GM23338 (cell line): Measurements from ENCODE around the gene SH3RF3. TPM values are rescaled to one million over a fixed set of nuclear protein-coding genes. Genes with fewer than 3 reads are reported as not detected.

Experiments used
- ATAC-seq: fragments of 200-7000 bp; cut with Tn5 transposase; 3 replicates; pipeline ENCODE4 v1.9.1; 2020
- DNase-seq: peaks from one replicate; pipeline ENCODE4 v3.0.0-alpha.2; 2015; ENCODE audit warnings: low spot score
- H2AFZ ChIP-seq: fragments of 200-600 bp; sonication (generic); 2 replicates; pipeline ENCODE4 v1.8.0; 2016; ENCODE audit warnings: antibody characterized with exemption, mild to moderate bottlenecking, moderate library complexity
- H3F3A ChIP-seq: fragments of 200-600 bp; sonication (generic); replicated peaks from 2 replicates; pipeline ENCODE4 v1.8.0; 2017; ENCODE audit warnings: antibody characterized with exemption, mixed run types, low read depth
- H3K27ac ChIP-seq: fragments of 200-600 bp; sonication (generic); 2 replicates; pipeline ENCODE4 v1.6.1; 2016; ENCODE audit warnings: low read depth
- H3K27me3 ChIP-seq: fragments of 200-600 bp; sonication (generic); 2 replicates; pipeline ENCODE4 v1.8.0; 2016; ENCODE audit warnings: mild to moderate bottlenecking, mixed run types, moderate library complexity; ENCODE audit not compliant: insufficient read depth
- H3K36me3 ChIP-seq: fragments of 200-600 bp; sonication (generic); 2 replicates; pipeline ENCODE4 v1.8.0; 2016; ENCODE audit warnings: mild to moderate bottlenecking; ENCODE audit not compliant: insufficient read depth
- H3K4me1 ChIP-seq: fragments of 200-600 bp; sonication (generic); 2 replicates; pipeline ENCODE4 v1.8.0; 2016; ENCODE audit warnings: mild to moderate bottlenecking, moderate library complexity; ENCODE audit not compliant: insufficient read depth
- H3K4me2 ChIP-seq: fragments of 200-600 bp; sonication (generic); 2 replicates; pipeline ENCODE4 v1.7.1; 2017; ENCODE audit warnings: mixed run types
- H3K4me3 ChIP-seq: fragments of 200-600 bp; sonication (generic); 2 replicates; pipeline ENCODE4 v1.6.1; 2016; ENCODE audit warnings: mixed run types
- H3K79me2 ChIP-seq: fragments of 200-600 bp; sonication (generic); replicated peaks from 2 replicates; pipeline ENCODE4 v1.8.0; 2017; ENCODE audit warnings: mild to moderate bottlenecking; ENCODE audit not compliant: insufficient read depth
- H3K9me2 ChIP-seq: fragments of 200-600 bp; sonication (generic); 2 replicates; pipeline ENCODE4 v1.8.0; 2017; ENCODE audit not compliant: insufficient read depth
- H4K20me1 ChIP-seq: fragments of 200-600 bp; sonication (generic); replicated peaks from 2 replicates; pipeline ENCODE4 v1.8.0; 2017; ENCODE audit warnings: mild to moderate bottlenecking; ENCODE audit not compliant: insufficient read depth
- H3K27ac Mint-ChIP-seq: 2 replicates; pipeline ENCODE4 v1.8.0; 2020; ENCODE audit warnings: inconsistent platforms, mild to moderate bottlenecking, moderate library complexity, mixed read lengths
- H3K27me3 Mint-ChIP-seq: 3 replicates; pipeline ENCODE4 v1.8.0; 2022; ENCODE audit warnings: low read depth, mild to moderate bottlenecking, moderate library complexity, mixed read lengths, inconsistent platforms; ENCODE audit not compliant: insufficient read depth, poor library complexity
- H3K36me3 Mint-ChIP-seq: 3 replicates; pipeline ENCODE4 v1.8.0; 2021; ENCODE audit warnings: low read depth, mild to moderate bottlenecking, inconsistent platforms, moderate library complexity, mixed read lengths
- H3K4me1 Mint-ChIP-seq: 3 replicates; pipeline ENCODE4 v1.8.0; 2020; ENCODE audit warnings: mild to moderate bottlenecking, inconsistent platforms, mixed read lengths
- H3K4me3 Mint-ChIP-seq: 3 replicates; pipeline ENCODE4 v1.8.0; 2021; ENCODE audit warnings: moderate library complexity, mild to moderate bottlenecking, inconsistent platforms, mixed read lengths
- H3K9me3 Mint-ChIP-seq: 3 replicates; pipeline ENCODE4 v1.8.0; 2020; ENCODE audit warnings: moderate library complexity, mild to moderate bottlenecking, inconsistent platforms, mixed read lengths
- CREB1 ChIP-seq: fragments of 250-450 bp; sonication (Bioruptor Pico); IDR thresholded peaks from 2 replicates; pipeline ENCODE4 v1.5.0; 2020; ENCODE audit warnings: low read depth, mild to moderate bottlenecking, moderate library complexity
- CTCF ChIP-seq, 2 experiments: fragments of 200-600 bp in 1 of 2; sonication (generic) in 1 of 2; conservative IDR thresholded peaks; 2 replicates each; pipeline versions ENCODE4 v1.5.1 to v1.6.1; 2016 to 2017; ENCODE audit warnings: antibody characterized with exemption in 2 of 2, low read depth in 2 of 2, mild to moderate bottlenecking in 2 of 2, moderate library complexity in 1 of 2
- ETS1 ChIP-seq: IDR thresholded peaks from 2 replicates; pipeline ENCODE4 v1.6.1; 2016; ENCODE audit warnings: antibody characterized with exemption
- EZH2 ChIP-seq: fragments of 200-600 bp; sonication (generic); IDR thresholded peaks from one replicate; pipeline ENCODE4 v1.8.0; 2017; ENCODE audit warnings: antibody characterized with exemption, mild to moderate bottlenecking, low read depth; ENCODE audit not compliant: unreplicated experiment
- EZH2phosphoT487 ChIP-seq: fragments of 200-600 bp; sonication (generic); IDR thresholded peaks from one replicate; pipeline ENCODE4 v1.8.1; 2018; ENCODE audit warnings: antibody characterized with exemption; ENCODE audit not compliant: unreplicated experiment
- JUNB ChIP-seq: IDR thresholded peaks from one replicate; pipeline ENCODE4 v1.6.1; 2016; ENCODE audit warnings: antibody characterized with exemption; ENCODE audit not compliant: unreplicated experiment
- NANOG ChIP-seq: IDR thresholded peaks from 2 replicates; pipeline ENCODE4 v1.6.1; 2016; ENCODE audit warnings: antibody characterized with exemption, borderline replicate concordance
- POLR2AphosphoS5 ChIP-seq: IDR thresholded peaks from 2 replicates; pipeline ENCODE4 v1.6.1; 2016; ENCODE audit warnings: antibody characterized with exemption, low read depth
- REST ChIP-seq: IDR thresholded peaks from one replicate; pipeline ENCODE4 v1.6.1; 2018; ENCODE audit warnings: antibody characterized with exemption; ENCODE audit not compliant: unreplicated experiment
- STAT1 ChIP-seq: IDR thresholded peaks from one replicate; pipeline ENCODE4 v1.6.1; 2016; ENCODE audit warnings: antibody characterized with exemption; ENCODE audit not compliant: unreplicated experiment
- ZNF114 ChIP-seq: fragments of 250-450 bp; sonication (Bioruptor Pico); IDR thresholded peaks from 2 replicates; pipeline ENCODE4 v1.5.0; 2020; ENCODE audit warnings: mild to moderate bottlenecking, moderate library complexity
- ZNF331 ChIP-seq: fragments of 250-450 bp; sonication (Bioruptor Pico); IDR thresholded peaks from 2 replicates; pipeline ENCODE4 v1.5.0; 2020; ENCODE audit warnings: low read depth, mild to moderate bottlenecking, moderate library complexity
- polyA plus RNA-seq: library from polyadenylated mRNA; unstranded; fragments of >200 nt; fragmentation: Nextera tagmentation; extraction: Ambion mirVana; gene quantifications from 2 replicates; pipeline ENCODE4 v1.2.1, GENCODE V29; 2016
- total RNA-seq: library from RNA; depleted of rRNA; stranded (reverse); fragments of >200 nt; shearing (Covaris generic); gene quantifications from 2 replicates; pipeline ENCODE4 v1.2.3, GENCODE V29; 2014

The SH3RF3 gene
- total and polyA plus RNA-seq, 2 experiments from 2014 or later: 0.11 to 0.63 TPM

GRCh38 chr2:109087055-109087663 lies 41.8 kb upstream of the SH3RF3 start:
- Histone ChIP-seq H3K4me1 (no peaks in the 10 kb centered on the region), H3K27ac (no peak overlapping the region), H3K4me2 (no peak overlapping the region), H3K9me2 (no peaks in the 10 kb centered on the region), H3K79me2 (no peaks in the 10 kb centered on the region), H4K20me1 (no peaks in the 10 kb centered on the region), H3F3A (no peaks in the 10 kb centered on the region), H3K36me3 (no peaks in the 10 kb centered on the region), H3K4me3 (no peak overlapping the region), H2AFZ (no peak overlapping the region), H3K27me3 (no peaks in the 10 kb centered on the region)
- Mint-ChIP-seq H3K27ac (no peak overlapping the region), H3K4me1 (no peaks in the 10 kb centered on the region), H3K27me3 (peaks cover 15% of the 10 kb centered on the region), H3K36me3 (peaks cover 1% of the 10 kb centered on the region; the same call in 1 of the 3 replicates), H3K4me3 (no peak overlapping the region), H3K9me3 (peaks cover 23% of the 10 kb centered on the region; the same call in 2 of the 3 replicates)
- no peak for TF ChIP-seq EZH2
- TF ChIP-seq ETS1: no peak
- no peak for TF ChIP-seq CREB1 (CRISPR knock-in tag)
- TF ChIP-seq ZNF331 (CRISPR knock-in tag): no peak
- no peak for TF ChIP-seq ZNF114
- TF ChIP-seq JUNB: no peak
- no peak for TF ChIP-seq NANOG
- TF ChIP-seq CTCF (conservative IDR thresholded peaks at IDR 0.05; ENCODE audit: low read depth in 2 of 2): no peak
- no peak for TF ChIP-seq EZH2phosphoT487
- no peak for TF ChIP-seq POLR2AphosphoS5
- TF ChIP-seq REST: no peak
- no peak for TF ChIP-seq STAT1
- DNase-seq (no peak), ATAC-seq (no peak)
